ENCODE results near the gene REXO1.

- TF ChIP-seq, protein P1, sequence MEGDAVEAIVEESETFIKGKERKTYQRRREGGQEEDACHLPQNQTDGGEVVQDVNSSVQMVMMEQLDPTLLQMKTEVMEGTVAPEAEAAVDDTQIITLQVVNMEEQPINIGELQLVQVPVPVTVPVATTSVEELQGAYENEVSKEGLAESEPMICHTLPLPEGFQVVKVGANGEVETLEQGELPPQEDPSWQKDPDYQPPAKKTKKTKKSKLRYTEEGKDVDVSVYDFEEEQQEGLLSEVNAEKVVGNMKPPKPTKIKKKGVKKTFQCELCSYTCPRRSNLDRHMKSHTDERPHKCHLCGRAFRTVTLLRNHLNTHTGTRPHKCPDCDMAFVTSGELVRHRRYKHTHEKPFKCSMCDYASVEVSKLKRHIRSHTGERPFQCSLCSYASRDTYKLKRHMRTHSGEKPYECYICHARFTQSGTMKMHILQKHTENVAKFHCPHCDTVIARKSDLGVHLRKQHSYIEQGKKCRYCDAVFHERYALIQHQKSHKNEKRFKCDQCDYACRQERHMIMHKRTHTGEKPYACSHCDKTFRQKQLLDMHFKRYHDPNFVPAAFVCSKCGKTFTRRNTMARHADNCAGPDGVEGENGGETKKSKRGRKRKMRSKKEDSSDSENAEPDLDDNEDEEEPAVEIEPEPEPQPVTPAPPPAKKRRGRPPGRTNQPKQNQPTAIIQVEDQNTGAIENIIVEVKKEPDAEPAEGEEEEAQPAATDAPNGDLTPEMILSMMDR (conservative IDR thresholded peaks at IDR 0.05 in 1 of 2, IDR thresholded peaks at IDR 0.05 in 1 of 2; ENCODE audit: low read depth in 1 of 2, low read length in 2 of 2), result no peak
- no peak for TF ChIP-seq EZH2 (IDR thresholded peaks at IDR 0.05; ENCODE audit: low read length, missing control alignments)
Observed at GRCh38 chr19:1854039-1854541, 5.8 kb upstream of the REXO1 start.
